Measurements from ENCODE around the gene OR5B12.

The OR5B12 gene

GRCh38 chr11:58406774-58407173, 35.3 kb downstream of the OR5B12 start, which contains the start of gene OR5B3:
TSS of gene OR5B3 (minus strand) at chr11:58406874. CDS start at chr11:58403409, 3,465 bp downstream.
- TF ChIP-seq REST (IDR thresholded peaks at IDR 0.05; ENCODE audit: insufficient read depth in 1 of 2, low read depth in 2 of 2, low read length in 2 of 2) (no peak), SIN3A (IDR thresholded peaks at IDR 0.05; ENCODE audit: borderline replicate concordance, insufficient read depth, low read length) (no peak)

DNA sequence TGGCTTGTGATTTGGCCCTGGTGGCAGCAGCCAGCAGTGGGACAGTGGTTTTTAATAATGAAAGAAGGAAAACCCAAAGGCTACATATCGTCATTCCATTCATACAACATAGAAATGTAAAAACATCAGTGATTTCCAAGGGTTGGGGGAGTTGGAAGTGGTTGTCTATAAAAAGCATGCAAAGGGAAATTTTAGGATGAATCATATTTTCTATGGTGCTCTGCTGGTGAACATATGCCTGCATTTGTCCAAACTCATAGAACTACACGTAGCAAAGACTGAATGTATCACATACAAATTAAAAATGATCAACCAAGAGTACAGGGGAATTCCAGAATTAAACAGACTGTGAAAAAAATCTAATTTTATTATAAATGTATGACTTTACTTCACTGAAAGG, 46.5 kb downstream of the OR5B12 start:
- TF ChIP-seq REST (IDR thresholded peaks at IDR 0.05; ENCODE audit: insufficient read depth in 1 of 2, low read depth in 2 of 2, low read length in 2 of 2) (no peak), SIN3A (IDR thresholded peaks at IDR 0.05; ENCODE audit: borderline replicate concordance, insufficient read depth, low read length) (no peak), TAF1 (IDR thresholded peaks at IDR 0.05; ENCODE audit: borderline replicate concordance, insufficient read depth, low read length) (no peak), FOXP2 (optimal IDR thresholded peaks at IDR 0.05; ENCODE audit: borderline replicate concordance, extremely low read depth, extremely low read length, insufficient read depth) (no peak), POLR2AphosphoS5 (IDR thresholded peaks at IDR 0.05; ENCODE audit: low read depth, low read length) (no peak)

- TF ChIP-seq SIN3A (IDR thresholded peaks at IDR 0.05; ENCODE audit: borderline replicate concordance, insufficient read depth, low read length) = no peak
- TF ChIP-seq FOXP2 (optimal IDR thresholded peaks at IDR 0.05; ENCODE audit: borderline replicate concordance, extremely low read depth, extremely low read length, insufficient read depth) = no peak
- no peak for TF ChIP-seq REST (IDR thresholded peaks at IDR 0.05; ENCODE audit: insufficient read depth in 1 of 2, low read depth in 2 of 2, low read length in 2 of 2)
- TF ChIP-seq TAF1 (IDR thresholded peaks at IDR 0.05; ENCODE audit: borderline replicate concordance, insufficient read depth, low read length) = no peak
- no peak for TF ChIP-seq POLR2AphosphoS5 (IDR thresholded peaks at IDR 0.05; ENCODE audit: low read depth, low read length)
These were observed 47.8 kb downstream of the OR5B12 start for GRCh38 chr11:58394195-58394594.

DNA sequence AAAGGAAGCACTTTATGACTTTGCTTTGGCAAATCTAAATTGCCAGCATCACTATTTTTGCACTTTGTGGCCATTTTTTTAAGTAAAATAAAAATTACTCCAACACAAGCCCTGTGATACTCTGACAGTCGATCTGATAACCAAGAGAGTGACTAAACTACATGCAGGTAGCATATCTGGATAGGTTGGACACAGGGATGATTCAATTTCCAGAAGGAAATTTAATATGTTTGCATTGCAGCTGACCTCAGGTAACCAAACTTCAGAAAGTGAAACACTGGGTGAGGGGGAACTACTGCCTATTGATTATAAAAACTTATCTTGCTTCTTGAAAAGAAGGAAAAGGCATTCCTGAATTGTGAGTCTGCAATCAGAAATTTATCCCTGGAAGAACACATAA, 49.3 kb downstream of the OR5B12 start:
- TF ChIP-seq REST (IDR thresholded peaks at IDR 0.05; ENCODE audit: insufficient read depth in 1 of 2, low read depth in 2 of 2, low read length in 2 of 2) (no peak), TAF1 (IDR thresholded peaks at IDR 0.05; ENCODE audit: borderline replicate concordance, insufficient read depth, low read length) (no peak), POLR2AphosphoS5 (IDR thresholded peaks at IDR 0.05; ENCODE audit: low read depth, low read length) (no peak), SIN3A (IDR thresholded peaks at IDR 0.05; ENCODE audit: borderline replicate concordance, insufficient read depth, low read length) (no peak), FOXP2 (optimal IDR thresholded peaks at IDR 0.05; ENCODE audit: borderline replicate concordance, extremely low read depth, extremely low read length, insufficient read depth) (no peak)

DNA sequence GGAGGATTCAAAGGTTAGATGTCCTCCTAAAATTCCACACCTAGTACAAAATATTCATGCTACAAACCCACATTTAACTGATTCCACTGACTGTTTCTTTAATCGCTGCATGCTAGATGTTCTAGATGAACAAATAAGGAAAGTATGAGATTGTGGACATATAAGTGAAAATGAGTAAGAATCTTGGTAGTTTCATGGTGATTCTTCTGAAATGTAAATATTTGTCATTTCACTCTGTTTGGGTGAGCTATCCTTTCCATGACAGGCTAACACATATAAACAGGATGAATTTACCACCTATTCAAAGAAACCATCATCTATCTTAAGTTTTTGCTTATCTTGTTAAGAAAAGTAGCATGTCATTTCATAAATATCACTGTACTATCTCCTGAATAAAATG, 50.2 kb downstream of the OR5B12 start:
- TF ChIP-seq POLR2AphosphoS5 (IDR thresholded peaks at IDR 0.05; ENCODE audit: low read depth, low read length) (no peak), TAF1 (IDR thresholded peaks at IDR 0.05; ENCODE audit: borderline replicate concordance, insufficient read depth, low read length) (no peak), REST (IDR thresholded peaks at IDR 0.05; ENCODE audit: insufficient read depth in 1 of 2, low read depth in 2 of 2, low read length in 2 of 2) (no peak), SIN3A (IDR thresholded peaks at IDR 0.05; ENCODE audit: borderline replicate concordance, insufficient read depth, low read length) (no peak), FOXP2 (optimal IDR thresholded peaks at IDR 0.05; ENCODE audit: borderline replicate concordance, extremely low read depth, extremely low read length, insufficient read depth) (no peak)

Measured in PFSK-1 (cell line).